Smooth muscle cell (in vitro differentiated cells): ENCODE results near the gene CABP1. TPM values are rescaled to one million over a fixed set of nuclear protein-coding genes. Genes with fewer than 3 reads are reported as not detected.

Experiments used
- DNase-seq: peaks from one replicate; lab custom pipeline; 2025; ENCODE audit not compliant: unreplicated experiment; lab: John Stamatoyannopoulos, UW
- H2AFZ ChIP-seq: fragments of 200-600 bp; sonication (generic); 2 replicates; pipeline ENCODE4 v1.6.0; 2016; ENCODE audit warnings: antibody characterized with exemption, low read depth, mild to moderate bottlenecking
- H3F3A ChIP-seq: fragments of 200-600 bp; sonication (generic); 2 replicates; pipeline ENCODE4 v1.6.0; 2017; ENCODE audit warnings: antibody characterized with exemption, low read depth
- H3K27ac ChIP-seq: fragments of 200-600 bp; sonication (generic); 2 replicates; pipeline ENCODE4 v1.5.1; 2016; ENCODE audit warnings: low read depth, mild to moderate bottlenecking
- H3K27me3 ChIP-seq: fragments of 200-600 bp; sonication (generic); 2 replicates; pipeline ENCODE4 v1.6.1; 2016; ENCODE audit warnings: low read depth, mild to moderate bottlenecking
- H3K36me3 ChIP-seq: fragments of 200-600 bp; sonication (generic); 2 replicates; pipeline ENCODE4 v1.5.1; 2016; ENCODE audit warnings: low read depth
- H3K4me1 ChIP-seq: fragments of 200-600 bp; sonication (generic); 2 replicates; pipeline ENCODE4 v1.5.1; 2016; ENCODE audit warnings: low read depth
- H3K4me2 ChIP-seq: fragments of 200-600 bp; sonication (generic); 2 replicates; pipeline ENCODE4 v1.6.0; 2016; ENCODE audit warnings: mild to moderate bottlenecking
- H3K4me3 ChIP-seq: fragments of 200-600 bp; sonication (generic); 2 replicates; pipeline ENCODE4 v1.5.1; 2016; ENCODE audit warnings: mild to moderate bottlenecking
- H3K79me2 ChIP-seq: fragments of 200-600 bp; sonication (generic); 2 replicates; pipeline ENCODE4 v1.6.0; 2016; ENCODE audit warnings: low read depth, mild to moderate bottlenecking
- H3K9ac ChIP-seq: fragments of 200-600 bp; sonication (generic); 2 replicates; pipeline ENCODE4 v1.6.0; 2016; ENCODE audit warnings: low read depth
- H3K9me3 ChIP-seq: fragments of 200-600 bp; sonication (generic); replicated peaks from 2 replicates; pipeline ENCODE4 v1.5.1; 2016; ENCODE audit warnings: low read depth
- H4K20me1 ChIP-seq: fragments of 200-600 bp; sonication (generic); 2 replicates; pipeline ENCODE4 v1.6.0; 2016; ENCODE audit warnings: low read depth
- WGBS: methylation state at CpG from one replicate; pipeline ENCODE4 v1.1.7; 2016; ENCODE audit warnings: low lambda C conversion rate; 5-methylcytosine and 5-hydroxymethylcytosine counted together
- polyA plus RNA-seq: library from polyadenylated mRNA; unstranded; fragments of >200 nt; fragmentation: Nextera tagmentation; extraction: Ambion mirVana; gene quantifications from 2 replicates; pipeline ENCODE4 v1.2.1, GENCODE V29; 2016
- total RNA-seq: library from RNA; depleted of rRNA; stranded (reverse); fragments of >200 nt; gene quantifications from 2 replicates; pipeline ENCODE4 v1.2.3, GENCODE V29; 2014
- TF ChIP-seq, protein P1 (sequence below): fragments of 200-600 bp; sonication (generic); IDR thresholded peaks from 2 replicates; pipeline ENCODE4 v1.5.1; 2017; ENCODE audit warnings: borderline replicate concordance, mild to moderate bottlenecking, antibody characterized with exemption; ENCODE audit not compliant: insufficient read depth, poor library complexity, severe bottlenecking

Gene CABP1
- total and polyA plus RNA-seq, 2 experiments from 2014 or later, result 0.50 TPM; not detected in 1

DNA sequence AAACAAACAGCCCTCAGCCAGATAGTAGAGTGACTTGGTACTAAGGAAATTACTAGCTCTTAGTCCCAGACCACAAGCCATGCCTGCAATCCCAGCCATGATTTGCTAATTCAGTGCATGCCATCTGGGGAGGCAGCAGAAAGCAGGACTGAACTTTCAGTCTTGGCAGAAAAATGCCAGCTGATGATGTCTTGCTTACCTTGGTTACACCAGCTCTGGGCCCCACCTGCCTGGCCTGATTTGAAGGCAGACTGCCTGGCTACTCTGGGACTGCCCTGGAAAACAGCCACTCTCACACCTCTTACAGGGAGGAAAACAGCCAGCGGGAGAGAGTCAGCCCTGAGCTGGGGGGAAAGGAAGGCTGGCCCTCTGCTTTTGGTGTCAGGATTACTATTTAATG lies 65.2 kb downstream of the CABP1 start:
- H3K9me3 ChIP-seq, result no peaks in the 10 kb centered on the region
- no peak overlapping the region for H2AFZ ChIP-seq
- H3K9ac ChIP-seq, result no peak overlapping the region
- peaks cover 6% of the 10 kb centered on the region for H3K4me1 ChIP-seq
- H4K20me1 ChIP-seq, result no peaks in the 10 kb centered on the region
- no peak overlapping the region for H3K27ac ChIP-seq
- DNase-seq, result no peak
- H3K36me3 ChIP-seq, result peaks cover 5% of the 10 kb centered on the region
- peaks cover 3% of the 10 kb centered on the region for H3K79me2 ChIP-seq
- peaks cover 4% of the 10 kb centered on the region for H3F3A ChIP-seq
- no peak overlapping the region for H3K4me3 ChIP-seq
- H3K4me2 ChIP-seq, result no peak overlapping the region
- TF ChIP-seq, protein P1, sequence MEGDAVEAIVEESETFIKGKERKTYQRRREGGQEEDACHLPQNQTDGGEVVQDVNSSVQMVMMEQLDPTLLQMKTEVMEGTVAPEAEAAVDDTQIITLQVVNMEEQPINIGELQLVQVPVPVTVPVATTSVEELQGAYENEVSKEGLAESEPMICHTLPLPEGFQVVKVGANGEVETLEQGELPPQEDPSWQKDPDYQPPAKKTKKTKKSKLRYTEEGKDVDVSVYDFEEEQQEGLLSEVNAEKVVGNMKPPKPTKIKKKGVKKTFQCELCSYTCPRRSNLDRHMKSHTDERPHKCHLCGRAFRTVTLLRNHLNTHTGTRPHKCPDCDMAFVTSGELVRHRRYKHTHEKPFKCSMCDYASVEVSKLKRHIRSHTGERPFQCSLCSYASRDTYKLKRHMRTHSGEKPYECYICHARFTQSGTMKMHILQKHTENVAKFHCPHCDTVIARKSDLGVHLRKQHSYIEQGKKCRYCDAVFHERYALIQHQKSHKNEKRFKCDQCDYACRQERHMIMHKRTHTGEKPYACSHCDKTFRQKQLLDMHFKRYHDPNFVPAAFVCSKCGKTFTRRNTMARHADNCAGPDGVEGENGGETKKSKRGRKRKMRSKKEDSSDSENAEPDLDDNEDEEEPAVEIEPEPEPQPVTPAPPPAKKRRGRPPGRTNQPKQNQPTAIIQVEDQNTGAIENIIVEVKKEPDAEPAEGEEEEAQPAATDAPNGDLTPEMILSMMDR, result no peak
- H3K27me3 ChIP-seq, result no peaks in the 10 kb centered on the region
- WGBS, result 90% methylated on average over 1 of the region's 1 CpG

- Histone ChIP-seq H3K79me2 (peaks cover 7% of the 10 kb centered on the region), H3K36me3 (peaks cover 1% of the 10 kb centered on the region)
- TF ChIP-seq, protein P1, result no peak
Observed at GRCh38 chr12:120706029-120706428, 65.6 kb downstream of the CABP1 start.

GRCh38 chr12:120708651-120709050 lies 68.2 kb downstream of the CABP1 start:
- H3F3A ChIP-seq, result peaks cover 14% of the 10 kb centered on the region
- DNase-seq, result no peak
- no peak overlapping the region for H3K4me3 ChIP-seq
- H3K27me3 ChIP-seq, result no peaks in the 10 kb centered on the region
- no peak overlapping the region for H3K4me2 ChIP-seq
- H3K79me2 ChIP-seq, result peaks cover 24% of the 10 kb centered on the region
- H3K9me3 ChIP-seq, result no peaks in the 10 kb centered on the region
- H2AFZ ChIP-seq, result no peak overlapping the region
- peaks cover 16% of the 10 kb centered on the region for H3K4me1 ChIP-seq
- WGBS, result 74% methylated on average over 4 of the region's 4 CpGs
- H3K36me3 ChIP-seq, result no peaks in the 10 kb centered on the region
- TF ChIP-seq, protein P1, result no peak
- no peak overlapping the region for H3K9ac ChIP-seq
- peaks cover 17% of the 10 kb centered on the region for H4K20me1 ChIP-seq
- no peak overlapping the region for H3K27ac ChIP-seq

More at GRCh38 chr12:120706029-120706428, 65.6 kb downstream of the CABP1 start:
- DNase-seq, result no peak
- no peak overlapping the region for H3K9ac ChIP-seq
- no peaks in the 10 kb centered on the region for H4K20me1 ChIP-seq
- H3K4me2 ChIP-seq, result no peak overlapping the region
- 93% methylated on average over 5 of the region's 5 CpGs for WGBS
- H2AFZ ChIP-seq, result no peak overlapping the region
- no peak overlapping the region for H3K27ac ChIP-seq
- no peaks in the 10 kb centered on the region for H3K27me3 ChIP-seq
- H3K9me3 ChIP-seq, result no peaks in the 10 kb centered on the region
- H3K4me3 ChIP-seq, result no peak overlapping the region
- H3K4me1 ChIP-seq, result peaks cover 7% of the 10 kb centered on the region
- H3F3A ChIP-seq, result peaks cover 4% of the 10 kb centered on the region

GRCh38 chr12:120710031-120710804 lies 69.8 kb downstream of the CABP1 start, which contains the start of gene UNC119B:
UNC119B (plus strand) TSS chr12:120710458; CDS start chr12:120710475, 17 bp downstream.
- H3F3A ChIP-seq, result peaks cover 14% of the 10 kb centered on the region
- no peaks in the 10 kb centered on the region for H3K9me3 ChIP-seq
- H3K9ac ChIP-seq, result peak within 1 kb of the TSS; percentile 85
- peaks cover 16% of the 10 kb centered on the region for H3K4me1 ChIP-seq
- peaks cover 32% of the 10 kb centered on the region for H3K79me2 ChIP-seq
- H3K4me2 ChIP-seq, result peak within 1 kb of the TSS; percentile 100
- peaks cover 29% of the 10 kb centered on the region for H4K20me1 ChIP-seq
- H3K36me3 ChIP-seq, result no peaks in the 10 kb centered on the region
- H3K27me3 ChIP-seq, result no peaks in the 10 kb centered on the region
- peak within 1 kb of the TSS; percentile 89 for H2AFZ ChIP-seq
- TF ChIP-seq, protein P1, result no peak
- peak within 1 kb of the TSS; percentile 92 for H3K4me3 ChIP-seq
- peak within 1 kb of the TSS; percentile 39 for H3K27ac ChIP-seq
- WGBS, result 1% methylated on average over 48 of the region's 76 CpGs
- peak; percentile 43 for DNase-seq
